GM21423 (cell line): ENCODE results near the gene NODAL.

Experiments used
- ATAC-seq: cut with Tn5 transposase; IDR thresholded peaks from one replicate; pipeline ENCODE4 v1.9.1; 2021; ENCODE audit warnings: mild to moderate bottlenecking, moderate library complexity; ENCODE audit not compliant: unreplicated experiment

Gene NODAL

DNA sequence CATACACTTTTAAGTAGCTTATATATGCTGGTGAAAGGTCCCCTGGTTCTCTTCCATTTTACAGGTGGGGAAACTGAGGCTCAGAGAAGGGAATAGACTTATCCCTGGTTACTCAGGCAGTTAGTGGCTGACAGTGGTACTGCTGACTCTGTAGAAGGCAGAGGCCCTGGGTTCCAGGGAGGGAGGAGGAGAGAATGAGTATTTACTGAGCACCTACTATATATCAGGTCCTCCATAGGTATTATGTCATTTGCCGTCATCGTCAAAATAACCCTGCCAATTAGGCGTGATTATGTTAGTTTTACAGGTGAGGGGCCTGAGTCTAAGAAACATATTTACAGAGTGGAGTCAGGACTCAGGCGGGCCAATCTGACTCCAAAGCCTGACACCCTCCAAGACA is 23.8 kb upstream of the NODAL start:
- ATAC-seq, result no peak

DNA sequence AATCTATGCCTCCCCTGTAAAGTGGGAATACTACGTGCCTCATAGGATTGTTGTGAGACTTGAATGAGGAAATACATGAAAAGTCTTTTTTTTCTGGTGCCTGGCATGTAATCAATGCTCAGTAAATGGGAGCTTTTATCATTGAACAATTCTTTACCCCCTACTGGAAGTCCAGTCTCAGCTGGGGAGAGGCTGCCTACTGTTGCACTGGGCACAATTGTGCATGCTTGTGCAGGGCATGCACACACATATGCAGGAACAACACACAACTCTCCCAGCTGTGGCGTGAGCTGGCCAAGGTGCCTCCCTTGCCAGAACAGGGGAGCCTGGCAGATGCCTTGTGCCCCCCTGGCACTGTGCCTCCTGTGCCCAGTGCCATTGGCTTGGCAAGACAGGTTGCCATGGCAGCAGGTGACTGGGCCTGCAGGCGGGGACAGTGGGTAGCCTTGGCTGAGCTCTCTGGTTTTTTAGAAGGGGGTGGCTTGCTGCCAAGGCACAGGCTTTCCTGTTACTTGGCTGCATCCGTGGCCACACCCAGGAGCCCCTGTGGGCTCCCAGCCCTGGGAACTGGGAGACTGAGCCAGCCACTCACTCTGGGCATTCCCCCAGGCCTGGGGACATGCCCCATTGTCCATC is 21.0 kb upstream of the NODAL start:
- ATAC-seq, result no peak

DNA sequence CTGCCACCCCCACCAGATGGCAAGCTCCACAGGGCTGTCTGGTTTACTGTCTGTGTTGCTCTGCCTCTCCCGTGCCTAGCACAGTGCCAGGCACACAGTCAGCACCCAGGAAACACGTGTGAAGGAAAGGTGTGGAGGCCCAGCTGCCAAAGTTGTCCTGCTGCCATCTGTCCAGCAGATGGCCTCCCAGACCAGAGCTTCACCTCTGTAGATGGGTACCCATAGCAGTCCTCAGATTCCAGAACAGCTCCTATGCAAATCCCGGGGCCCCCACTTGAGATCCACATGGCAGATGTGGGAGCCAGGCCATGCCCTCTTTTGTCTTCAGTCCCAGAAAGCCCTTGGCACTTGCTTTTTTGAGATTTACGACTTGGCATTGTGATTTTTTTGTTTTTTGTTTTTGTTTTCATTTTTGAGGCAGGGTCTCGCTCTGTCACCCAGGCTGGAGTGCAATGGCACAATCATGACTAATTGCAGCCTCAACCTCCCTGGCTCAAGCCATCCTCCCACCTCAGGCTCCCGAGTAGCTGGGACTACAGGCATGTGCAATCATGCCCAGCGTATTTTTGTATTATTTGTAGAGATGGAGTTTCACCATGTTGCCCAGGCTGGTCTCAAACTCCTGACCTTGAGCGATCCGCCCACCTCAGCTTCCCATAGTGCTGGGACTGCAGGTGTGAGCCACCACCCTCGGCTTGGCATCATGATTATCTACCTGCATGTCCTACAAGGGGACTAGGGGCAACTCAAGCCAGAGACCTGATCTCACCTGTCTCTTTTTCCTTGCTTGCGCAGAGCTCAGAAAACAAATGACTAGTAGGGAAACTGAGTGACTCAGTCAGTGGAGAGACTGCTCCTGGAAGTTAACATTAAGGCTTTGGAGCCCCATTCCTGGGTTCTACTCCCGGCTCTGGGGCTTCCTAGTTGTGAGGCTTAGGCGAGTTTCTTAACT is 20.2 kb upstream of the NODAL start:
- no peak for ATAC-seq

DNA sequence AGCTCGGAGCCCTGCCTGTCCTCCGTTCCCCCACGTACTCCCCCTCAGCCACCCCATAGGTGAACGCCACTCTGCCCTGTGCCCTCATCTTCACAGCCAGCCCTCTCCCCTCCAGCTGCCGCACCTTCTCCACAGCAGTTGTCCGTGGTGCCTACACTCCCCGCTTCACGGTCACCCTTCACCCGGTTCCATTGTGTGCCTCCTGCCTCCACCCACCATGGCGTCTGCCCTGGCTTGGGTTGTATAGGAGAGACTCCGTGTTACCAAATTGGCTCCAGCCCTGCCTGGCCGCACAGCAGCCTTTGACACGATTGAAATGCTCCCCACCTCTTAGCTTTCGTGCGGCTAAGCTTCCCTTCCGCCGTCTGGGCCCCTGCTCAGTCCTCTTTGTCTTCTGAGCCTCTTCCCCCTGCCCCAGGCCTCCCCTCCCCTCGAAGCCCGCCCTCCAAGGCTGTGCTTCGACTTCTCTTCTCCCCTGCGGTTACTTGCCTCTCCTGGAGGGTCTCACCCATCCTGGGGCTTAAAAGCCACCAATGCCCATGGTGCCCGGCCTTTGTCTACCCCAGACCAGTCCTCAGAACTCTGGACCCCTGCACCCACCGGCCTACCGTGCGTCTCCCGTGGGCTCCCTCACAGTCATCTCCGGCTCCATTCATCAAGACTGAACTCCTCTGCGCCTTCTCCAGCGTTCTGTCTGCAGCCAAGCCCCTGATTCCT is 18.5 kb upstream of the NODAL start:
- no peak for ATAC-seq

DNA sequence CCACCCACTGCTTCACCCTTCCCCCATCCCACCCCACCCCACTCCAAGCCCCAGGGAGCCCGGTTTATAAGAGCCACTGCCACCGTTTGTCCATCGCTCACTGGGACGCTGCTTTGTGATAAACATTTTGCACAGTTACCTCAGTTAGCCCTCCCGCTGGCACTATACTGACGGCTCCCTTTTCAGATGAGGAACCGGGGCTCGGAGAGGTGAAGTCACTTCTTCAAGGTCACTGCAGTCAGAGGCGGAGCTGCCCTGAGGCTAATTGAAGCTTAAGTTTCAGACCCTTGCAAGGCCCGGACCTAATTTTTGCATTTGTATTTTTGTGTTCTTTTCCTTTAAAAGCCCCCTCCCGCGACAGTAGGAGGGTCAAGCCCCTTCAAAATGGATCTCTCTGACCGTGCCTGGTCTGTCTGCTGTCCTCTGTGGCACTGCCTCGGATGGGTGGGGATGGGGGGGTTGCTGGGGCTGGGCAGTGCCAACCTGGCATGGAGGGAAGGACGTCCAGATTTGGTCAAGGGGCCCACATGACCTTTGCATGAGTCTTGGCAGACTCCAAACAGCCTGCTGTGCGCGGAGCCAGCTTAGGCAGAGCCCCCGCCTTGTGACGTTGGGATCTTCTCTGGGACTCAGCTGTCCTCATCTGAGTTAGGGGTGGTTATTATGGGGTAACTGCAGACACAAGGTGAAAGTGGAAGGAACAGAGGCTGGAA is 17.7 kb upstream of the NODAL start:
- ATAC-seq, result no peak

DNA sequence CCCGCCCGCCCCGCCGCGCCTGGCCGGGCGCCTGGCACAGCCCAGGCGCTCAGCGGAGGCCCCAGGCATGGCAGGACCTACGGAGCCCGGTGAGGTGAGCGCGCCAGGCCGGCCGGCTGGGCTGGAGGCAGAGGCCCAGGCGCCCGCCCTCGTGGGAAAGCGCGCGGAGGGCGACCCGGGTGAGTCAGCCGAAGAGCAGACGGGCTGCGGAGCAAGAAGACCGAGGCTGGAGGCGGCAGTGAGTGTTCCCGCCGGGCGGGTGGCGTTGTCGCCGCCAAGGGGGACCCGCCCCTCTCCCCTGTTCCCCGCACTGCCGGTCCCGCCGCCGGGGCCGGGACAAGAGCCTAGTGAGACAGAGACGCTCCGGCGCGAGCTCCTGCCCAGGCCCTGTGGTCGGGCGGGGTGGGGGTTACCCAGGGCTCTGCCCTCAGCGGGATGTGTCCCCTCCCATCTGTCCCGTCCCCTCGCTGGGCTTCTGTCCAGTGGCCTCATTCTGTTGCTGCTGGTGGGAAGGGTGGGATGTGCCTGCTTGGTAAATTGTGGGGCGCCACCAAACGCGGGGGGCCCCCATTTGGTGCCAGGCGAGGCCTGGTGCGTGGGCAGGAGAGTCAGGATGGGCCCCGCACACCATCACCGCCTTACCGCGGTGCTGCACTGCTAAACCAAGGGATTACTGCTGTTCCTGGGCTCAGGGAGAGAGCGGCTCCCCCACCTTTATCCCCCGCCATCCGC is 17.0 kb upstream of the NODAL start:
- no peak for ATAC-seq

DNA sequence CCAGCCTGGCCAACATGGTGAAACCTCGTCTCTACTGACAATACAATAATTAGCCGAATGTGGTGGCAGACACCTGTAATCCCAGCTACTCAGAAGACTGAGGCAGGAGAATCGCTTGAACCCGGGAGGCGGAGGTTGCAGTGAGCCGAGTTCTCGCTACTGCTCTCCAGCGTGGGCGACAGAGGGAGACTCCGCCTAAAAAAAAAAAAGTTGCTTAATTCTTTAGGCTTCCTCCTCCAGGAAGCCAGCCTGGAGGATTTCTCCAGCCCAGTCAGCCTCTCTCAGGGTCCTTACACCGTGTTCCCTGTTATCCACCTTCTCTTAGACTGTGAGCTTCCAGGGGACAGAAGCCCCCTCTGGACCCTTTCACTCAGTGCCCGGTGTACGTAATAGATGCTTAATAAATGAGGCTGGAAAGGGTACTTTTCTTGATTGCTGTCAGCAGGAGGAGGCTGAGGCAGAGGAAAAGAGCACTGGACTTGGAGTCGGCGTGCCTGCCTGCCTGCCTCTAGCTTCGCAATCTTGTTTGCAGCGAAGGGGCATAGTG is 16.4 kb upstream of the NODAL start:
- no peak for ATAC-seq

DNA sequence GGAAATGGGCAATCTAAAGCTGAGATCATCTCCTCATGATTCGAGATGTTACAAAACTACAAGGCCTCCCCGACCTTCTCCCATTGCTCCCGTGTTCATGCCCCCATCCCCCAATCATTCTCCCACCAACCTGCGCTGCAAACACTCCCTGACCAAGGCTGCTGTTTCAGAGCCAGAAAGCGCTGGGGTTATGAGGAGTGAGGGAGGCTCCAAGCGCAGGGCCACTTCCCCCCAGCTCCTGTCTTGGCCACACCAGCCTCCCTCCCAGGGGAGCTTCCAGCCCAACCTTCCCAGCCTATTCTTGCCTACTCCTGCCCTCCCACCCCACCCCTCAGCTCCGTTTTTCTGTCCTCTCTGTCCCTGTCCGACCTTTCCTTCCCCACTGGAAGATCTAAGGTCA is 14.7 kb upstream of the NODAL start:
- no peak for ATAC-seq

DNA sequence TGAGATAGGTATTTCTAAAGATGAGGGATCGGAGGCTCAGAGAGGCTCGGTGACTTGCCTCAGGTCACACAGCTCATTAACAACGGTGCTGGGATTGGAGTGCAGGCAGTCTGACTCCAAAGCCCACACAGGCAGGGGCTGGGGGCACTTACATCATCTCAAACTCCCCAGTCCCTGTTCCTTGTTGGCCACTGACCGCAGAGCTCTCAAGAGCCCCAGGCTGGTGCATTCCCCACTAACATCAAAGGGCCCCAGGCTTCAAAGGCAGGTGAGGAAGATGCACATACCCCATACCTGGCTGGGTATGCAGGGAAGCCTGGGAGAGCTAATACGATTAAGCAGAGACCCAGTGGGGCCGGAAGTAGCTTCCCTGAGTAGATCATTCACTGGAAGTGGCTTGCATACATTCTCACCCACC is 13.7 kb upstream of the NODAL start:
- ATAC-seq, result no peak

DNA sequence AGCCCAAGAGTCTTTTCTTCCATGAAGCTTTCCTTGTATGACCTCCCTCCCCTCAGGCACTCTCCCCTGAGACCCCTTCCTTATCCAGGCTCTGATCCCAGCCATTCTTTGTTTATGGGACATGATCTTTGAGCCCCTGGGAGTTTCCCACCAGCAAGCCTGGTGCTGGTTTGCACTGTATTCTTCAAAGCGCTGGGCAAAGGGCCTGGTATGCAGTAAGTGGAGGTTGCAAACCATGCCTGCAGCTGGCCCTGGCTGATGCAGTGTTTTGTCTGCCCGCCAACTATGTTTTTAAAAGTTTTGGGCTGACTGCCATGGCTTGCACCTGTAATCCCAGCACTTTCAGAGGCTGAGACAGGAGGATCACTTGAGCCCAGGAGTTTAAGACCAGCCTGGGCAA is 6.8 kb upstream of the NODAL start:
- no peak for ATAC-seq

DNA sequence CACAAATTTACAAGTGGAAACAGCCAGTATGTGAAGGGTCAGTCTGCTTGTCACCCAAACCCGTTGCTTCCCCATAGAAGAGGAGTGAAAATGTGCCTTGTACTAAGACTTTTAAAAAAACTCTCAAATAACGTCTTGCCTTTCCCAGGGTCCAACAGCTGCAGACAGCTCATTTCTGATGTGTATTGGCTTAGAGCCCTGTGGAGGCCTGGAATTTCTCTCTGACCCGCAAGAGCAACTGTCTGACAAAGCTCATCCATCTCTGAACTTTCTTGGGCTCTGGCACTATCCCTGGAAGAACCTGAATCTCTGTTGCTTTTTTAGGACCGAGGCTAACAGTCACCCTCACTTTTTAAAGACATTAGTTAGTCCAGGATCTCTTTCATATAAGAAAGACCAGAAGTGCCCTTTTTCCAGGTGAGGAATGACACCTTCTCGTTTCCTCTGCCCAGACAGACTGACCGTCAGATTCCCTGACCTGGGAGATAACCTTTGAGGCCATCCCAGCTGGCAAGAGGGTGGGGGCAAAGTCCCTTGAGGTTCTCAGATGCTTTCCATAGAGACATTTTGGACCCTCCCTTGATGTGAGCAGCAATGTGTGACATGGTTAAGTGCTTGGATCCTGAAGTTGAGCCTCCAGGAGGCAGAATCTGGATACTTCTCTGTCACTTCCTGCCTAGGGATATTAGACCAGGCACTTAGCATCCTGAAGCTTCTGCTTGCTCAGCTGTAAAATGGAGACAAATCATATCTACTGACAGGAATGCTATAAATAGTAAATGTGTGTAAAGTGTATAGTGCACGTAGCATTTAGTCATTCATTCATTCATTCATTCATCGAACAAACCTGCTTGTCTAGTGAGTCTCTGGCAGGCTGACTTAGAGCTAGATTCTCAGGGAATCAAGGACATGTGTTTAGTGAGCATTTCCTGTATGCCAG is 4.5 kb upstream of the NODAL start:
- ATAC-seq, result no peak

DNA sequence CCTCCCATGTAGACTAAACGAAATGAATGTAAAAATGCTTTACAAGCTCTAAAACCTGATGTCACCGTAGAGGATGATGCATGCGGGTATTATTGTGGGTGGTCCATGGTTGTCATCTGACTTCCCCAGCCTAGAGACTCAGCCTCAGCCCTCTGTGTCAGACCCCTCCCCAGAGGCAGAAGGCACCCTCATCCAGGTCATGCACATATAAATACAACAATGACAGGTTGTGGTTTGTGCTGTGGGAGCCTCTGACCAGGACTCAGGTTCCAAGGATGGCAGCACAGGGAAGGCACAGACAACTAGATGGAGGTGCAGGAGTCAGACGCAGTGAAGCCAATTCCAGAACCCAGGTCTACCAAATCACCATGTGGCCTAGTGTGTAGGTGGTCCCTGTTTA is 3.3 kb upstream of the NODAL start:
- no peak for ATAC-seq

DNA sequence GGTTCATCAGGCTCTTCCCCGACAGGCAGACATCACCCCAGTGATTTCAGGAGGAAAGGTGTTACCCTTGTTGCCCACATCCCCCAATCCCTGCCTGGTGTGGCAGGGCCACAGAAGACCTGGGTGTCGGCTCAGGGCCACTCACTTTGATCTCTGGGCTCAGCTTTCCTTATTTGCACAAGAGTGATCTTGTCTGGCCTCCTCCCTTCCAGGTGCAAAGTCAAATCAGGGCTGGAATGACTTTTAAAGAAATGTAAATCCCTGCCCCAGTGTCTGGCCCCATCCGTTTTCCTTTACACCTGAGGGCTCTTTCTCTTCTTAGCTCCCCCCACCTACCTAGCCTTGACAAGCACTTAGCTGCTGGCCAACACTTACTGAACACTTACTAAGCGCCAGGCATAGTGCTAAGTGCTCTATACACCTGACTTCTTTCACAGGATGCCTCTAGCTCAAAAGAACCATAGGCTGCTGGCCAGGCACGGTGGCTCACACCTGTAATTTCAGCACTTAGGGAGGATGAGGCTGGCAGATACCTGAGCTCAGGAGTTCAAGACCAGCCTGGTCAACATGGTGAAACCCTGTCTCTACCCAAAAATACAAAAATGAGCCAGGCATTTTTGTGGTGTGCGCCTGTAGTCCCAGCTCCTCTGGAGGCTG is 979 bp upstream of the NODAL start:
- no peak for ATAC-seq

DNA sequence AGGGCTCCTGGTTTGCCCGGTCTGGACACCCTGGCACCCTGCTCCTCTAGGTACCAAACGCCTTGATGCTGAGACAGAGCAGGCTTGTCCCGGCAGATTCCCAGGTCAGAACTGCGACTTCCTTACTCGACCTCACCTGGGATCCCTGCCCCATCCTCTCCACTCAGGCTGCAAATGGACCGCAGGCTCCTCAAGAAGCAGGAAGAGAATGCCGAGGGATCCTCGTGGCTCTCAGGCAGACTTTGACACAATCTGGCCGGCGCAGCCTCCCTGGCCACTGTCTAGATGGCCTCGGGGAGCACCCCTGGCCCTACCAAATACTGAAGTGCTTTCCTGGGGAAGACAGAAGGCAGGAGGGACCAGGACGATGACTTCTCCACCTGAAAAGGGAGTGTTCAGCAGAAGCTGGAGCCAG is 421 bp upstream of the NODAL start:
- ATAC-seq, result no peak

DNA sequence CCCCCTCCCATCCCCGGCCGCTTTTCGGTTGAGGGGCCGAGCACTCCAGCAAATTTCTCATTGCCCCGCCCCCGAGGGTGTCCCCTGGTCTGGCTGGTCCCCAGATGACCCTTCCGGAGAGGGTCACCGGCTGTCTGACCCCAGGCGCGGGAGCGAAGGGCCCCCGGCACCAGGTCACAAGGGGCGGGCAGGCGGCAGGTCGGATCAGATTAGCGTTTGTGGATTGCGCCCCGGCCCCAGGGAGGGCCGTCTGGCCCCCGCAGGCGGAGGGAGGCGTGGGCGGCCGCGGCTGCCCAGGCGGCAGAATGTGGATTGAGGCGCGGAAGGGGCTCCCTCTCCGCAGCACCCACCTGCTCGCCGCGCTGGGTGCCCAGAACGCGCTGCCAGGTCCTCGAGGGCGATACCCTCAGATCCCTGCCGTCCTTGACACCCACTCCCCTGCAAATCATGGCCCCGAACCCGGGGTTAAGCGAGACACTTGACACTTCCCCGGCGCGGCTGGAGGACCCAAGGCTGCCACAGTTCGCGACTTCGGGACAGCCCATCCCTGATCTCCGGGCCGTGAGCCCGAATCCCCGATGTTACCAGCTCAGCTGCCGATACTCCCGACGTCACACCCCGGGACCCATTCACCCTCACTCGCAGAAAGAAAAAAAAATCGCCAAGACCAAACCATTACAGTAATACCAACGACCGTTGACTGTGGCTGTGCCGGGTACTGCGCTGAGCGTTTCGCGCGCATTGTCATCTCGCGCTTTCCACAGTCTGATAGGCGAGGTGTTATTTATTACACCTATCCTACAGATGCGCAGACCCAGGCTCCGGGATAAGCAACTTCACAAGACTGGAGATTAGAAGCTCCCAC is 953 bp downstream of the NODAL start:
- no peak for ATAC-seq

DNA sequence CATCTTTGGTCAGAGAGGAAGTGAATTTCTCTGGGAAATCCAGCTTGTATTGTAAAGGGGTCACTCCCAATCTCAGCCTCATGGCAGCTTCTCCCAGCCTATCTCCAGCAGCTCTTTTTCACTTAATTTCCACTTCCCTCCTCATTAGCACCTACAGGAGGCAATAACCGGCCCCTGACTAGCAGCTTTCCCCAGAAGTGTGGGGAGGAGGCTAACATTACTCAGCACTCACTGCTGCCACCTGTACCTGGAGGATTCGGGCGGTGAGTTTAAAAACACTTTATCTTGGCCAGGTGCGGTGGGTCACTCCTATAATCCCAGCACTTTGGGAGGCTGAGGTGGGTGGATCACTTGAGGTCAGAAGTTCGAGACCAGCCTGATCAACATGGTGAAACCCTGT is 3.8 kb downstream of the NODAL start:
- ATAC-seq, result no peak

DNA sequence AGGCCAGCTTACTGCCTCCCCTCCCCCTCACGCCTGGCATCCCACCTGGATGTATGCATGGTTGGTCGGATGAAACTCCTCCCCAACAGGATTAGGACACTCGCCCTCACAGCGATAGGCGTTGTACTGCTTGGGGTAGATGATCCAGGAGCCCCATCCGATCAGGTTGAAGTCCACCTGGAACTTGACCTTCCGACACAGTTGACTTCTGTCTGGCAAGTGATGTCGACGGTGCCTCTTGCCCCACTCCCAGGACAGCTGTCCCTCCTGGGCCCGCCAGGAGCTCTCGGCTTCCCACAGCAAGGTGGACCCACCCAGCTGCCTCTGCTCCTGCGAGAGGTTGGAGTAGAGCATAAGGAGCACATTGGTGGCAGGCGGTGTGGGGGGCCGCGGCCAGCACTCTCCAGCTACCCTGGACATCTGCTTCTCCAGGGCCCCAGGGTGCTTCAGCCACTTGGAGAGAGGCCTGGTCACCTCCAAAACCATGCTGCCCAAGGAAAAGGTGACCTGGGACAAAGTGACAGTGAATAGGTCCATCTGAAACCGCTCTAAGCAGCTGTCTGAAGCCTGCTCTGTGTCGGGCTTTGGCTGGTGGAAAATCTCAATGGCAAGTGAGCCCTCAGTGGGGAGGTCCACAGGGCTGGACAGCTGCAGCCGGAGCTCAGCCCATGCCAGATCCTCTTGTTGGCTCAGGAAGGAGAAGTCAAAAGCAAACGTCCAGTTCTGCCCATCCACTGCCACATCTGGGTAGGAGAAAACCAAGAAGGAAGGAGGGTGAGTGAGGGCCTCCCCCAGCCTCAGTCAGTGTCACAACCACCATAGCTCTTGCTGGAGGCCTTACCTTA is 6.0 kb downstream of the NODAL start:
- ATAC-seq, result no peak
